IPS DF 6.9 (cell line): ENCODE measurements around the gene PKIB.
"Not testable (repeated sequence)": the region's sequence is repeated elsewhere in the genome, so short reads cannot be mapped to it uniquely, and the experiment has no call there.

Experiments used
- DNase-seq: peaks from one replicate; pipeline ENCODE4 v3.0.0-alpha.2; 2013; ENCODE audit warnings: low read depth, low spot score
- H3K27ac ChIP-seq: one replicate; pipeline ENCODE4 v1.5.1; 2013; ENCODE audit warnings: low read length, control low read depth
- H3K27me3 ChIP-seq: 2 replicates; pipeline ENCODE4 v1.6.1; 2013; ENCODE audit warnings: mild to moderate bottlenecking, low read length; ENCODE audit not compliant: control insufficient read depth, insufficient read depth
- H3K36me3 ChIP-seq: 2 replicates; pipeline ENCODE4 v1.6.1; 2013; ENCODE audit warnings: low read length; ENCODE audit not compliant: control insufficient read depth, insufficient read depth
- H3K4me1 ChIP-seq: 2 replicates; pipeline ENCODE4 v1.6.1; 2013; ENCODE audit warnings: low read length; ENCODE audit not compliant: control insufficient read depth, insufficient read depth
- H3K4me3 ChIP-seq: 2 replicates; pipeline ENCODE4 v1.5.1; 2013; ENCODE audit warnings: mild to moderate bottlenecking, low read length
- H3K9me3 ChIP-seq: 2 replicates; pipeline ENCODE4 v1.6.1; 2013; ENCODE audit warnings: low read length, inconsistent platforms; ENCODE audit not compliant: control insufficient read depth, insufficient read depth
- WGBS: extraction: QIAGEN DNeasy Blood & Tissue Kit; methylation state at CpG from one replicate; pipeline ENCODE4 v1.1.7; 2013; ENCODE audit warnings: mixed read lengths, missing lambda C conversion rate; ENCODE audit not compliant: insufficient read length, insufficient coverage; 5-methylcytosine and 5-hydroxymethylcytosine counted together

PKIB gene

DNA sequence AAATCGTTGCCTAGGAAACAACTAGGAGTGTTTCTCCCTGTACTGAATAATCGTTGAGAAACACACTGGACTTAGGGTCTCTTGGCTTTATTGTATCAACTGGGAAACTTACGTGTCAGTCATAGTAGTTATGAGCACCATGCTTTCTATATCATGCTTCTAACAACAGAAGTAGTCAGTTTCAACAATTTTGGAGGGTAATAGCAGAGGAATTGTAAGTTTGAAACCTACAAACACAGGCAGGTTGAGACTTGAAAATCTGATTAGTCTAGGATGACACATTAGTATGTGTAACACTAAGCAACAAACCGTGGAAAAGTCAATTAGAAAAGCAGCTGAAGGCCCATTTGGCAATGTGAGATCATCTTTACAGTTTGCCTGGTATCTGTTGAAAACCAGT is 125.4 kb downstream of the PKIB start:
- H3K4me1 ChIP-seq: peaks cover 4% of the 10 kb centered on the region
- H3K27ac ChIP-seq: no peak overlapping the region
- WGBS: no CpG with 5 or more reads among the region's 4 CpGs
- no peaks in the 10 kb centered on the region for H3K27me3 ChIP-seq
- DNase-seq: no peak
- no peaks in the 10 kb centered on the region for H3K9me3 ChIP-seq
- H3K4me3 ChIP-seq: no peak overlapping the region
- no peaks in the 10 kb centered on the region for H3K36me3 ChIP-seq

DNA sequence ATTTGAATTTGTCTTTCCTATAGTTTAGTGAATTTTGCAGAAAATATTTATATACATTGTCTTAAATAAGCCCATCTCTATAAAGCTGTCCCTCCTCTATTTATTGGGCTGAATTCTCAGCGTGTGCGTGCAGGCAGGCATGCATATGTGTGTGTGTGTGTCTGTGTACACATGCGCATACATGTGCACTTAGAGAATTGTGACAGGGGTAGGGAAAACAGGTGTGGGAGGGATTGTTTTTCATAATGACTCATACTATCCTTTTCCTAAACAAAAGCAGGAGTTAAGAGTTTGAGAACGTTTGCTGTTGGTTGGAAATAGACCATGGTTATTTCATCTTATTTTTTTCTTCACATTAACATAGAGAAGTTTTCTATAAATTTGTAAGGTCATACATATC is 126.0 kb downstream of the PKIB start:
- peaks cover 4% of the 10 kb centered on the region for H3K4me1 ChIP-seq
- H3K4me3 ChIP-seq: no peak overlapping the region
- H3K27me3 ChIP-seq: no peaks in the 10 kb centered on the region
- H3K36me3 ChIP-seq: no peaks in the 10 kb centered on the region
- no peak overlapping the region for H3K27ac ChIP-seq
- H3K9me3 ChIP-seq: no peaks in the 10 kb centered on the region
- no CpG with 5 or more reads among the region's 4 CpGs for WGBS
- no peak for DNase-seq

DNA sequence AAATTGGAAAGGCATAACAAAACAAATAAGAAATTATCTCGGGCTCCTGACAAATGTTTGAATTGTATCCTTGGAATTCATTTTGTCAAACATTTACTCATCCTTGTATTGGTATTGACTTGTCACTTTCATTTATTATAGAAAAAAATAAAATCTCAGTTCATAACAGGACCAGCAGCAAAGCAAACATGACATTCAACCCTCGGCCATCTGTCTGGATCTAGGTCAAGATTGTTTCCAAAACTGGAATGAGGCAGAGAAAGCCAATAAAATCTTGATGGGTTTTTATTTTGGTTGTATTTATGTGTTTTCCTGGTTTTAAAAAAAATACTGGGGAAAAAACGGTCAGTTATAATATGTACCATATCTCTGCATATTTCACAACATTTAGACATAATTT is 126.4 kb downstream of the PKIB start:
- H3K36me3 ChIP-seq: no peaks in the 10 kb centered on the region
- no peaks in the 10 kb centered on the region for H3K27me3 ChIP-seq
- no peaks in the 10 kb centered on the region for H3K9me3 ChIP-seq
- no peak overlapping the region for H3K27ac ChIP-seq
- WGBS: no CpG with 5 or more reads among the region's 3 CpGs
- DNase-seq: no peak
- H3K4me1 ChIP-seq: peaks cover 4% of the 10 kb centered on the region
- H3K4me3 ChIP-seq: no peak overlapping the region

- WGBS: no CpG with 5 or more reads among the region's 2 CpGs
- no peak for DNase-seq
- no peaks in the 10 kb centered on the region for H3K9me3 ChIP-seq
- H3K4me3 ChIP-seq: no peak overlapping the region
- H3K27me3 ChIP-seq: no peaks in the 10 kb centered on the region
- H3K36me3 ChIP-seq: no peaks in the 10 kb centered on the region
- H3K4me1 ChIP-seq: no peaks in the 10 kb centered on the region
- no peak overlapping the region for H3K27ac ChIP-seq
These were observed 129.9 kb downstream of the PKIB start for GRCh38 chr6:122740091-122740490.

- Histone ChIP-seq H3K4me1 (no peaks in the 10 kb centered on the region), H3K4me3 (no peak overlapping the region), H3K9me3 (no peaks in the 10 kb centered on the region), H3K27ac (no peak overlapping the region), H3K27me3 (no peaks in the 10 kb centered on the region), H3K36me3 (no peaks in the 10 kb centered on the region)
- DNase-seq: no peak
- no CpG with 5 or more reads among the region's 2 CpGs for WGBS
These were observed 130.7 kb downstream of the PKIB start for GRCh38 chr6:122740936-122741335.

GRCh38 chr6:122744247-122744646 is 134.0 kb downstream of the PKIB start:
- DNase-seq, H3K4me1 ChIP-seq, H3K27ac ChIP-seq, H3K36me3 ChIP-seq, H3K9me3 ChIP-seq, H3K27me3 ChIP-seq, H3K4me3 ChIP-seq: not testable (repeated sequence)
- no CpG with 5 or more reads among the region's 8 CpGs for WGBS

DNA sequence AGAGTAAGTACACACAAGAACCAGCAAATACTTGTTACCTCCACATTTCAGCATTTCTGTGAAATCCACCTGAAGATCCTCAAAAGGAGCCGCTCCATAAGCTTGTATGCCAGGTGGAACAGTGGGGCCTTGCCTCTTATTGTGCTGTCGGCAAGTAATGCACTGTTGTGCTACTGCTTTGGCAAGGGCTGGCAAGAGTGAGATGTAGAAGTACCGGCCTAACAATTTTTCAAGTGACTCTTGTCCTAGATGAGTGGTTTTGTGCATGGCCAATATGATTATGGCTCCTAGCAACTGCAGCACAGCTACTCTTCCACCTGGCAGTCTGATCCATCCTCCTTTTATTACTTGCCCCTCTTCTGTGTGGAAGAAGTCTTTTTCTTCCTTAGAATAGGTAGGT is 134.7 kb downstream of the PKIB start:
- WGBS: no CpG with 5 or more reads among the region's 3 CpGs
- H3K4me1 ChIP-seq, DNase-seq, H3K9me3 ChIP-seq, H3K27me3 ChIP-seq, H3K27ac ChIP-seq, H3K36me3 ChIP-seq, H3K4me3 ChIP-seq: not testable (repeated sequence)

DNA sequence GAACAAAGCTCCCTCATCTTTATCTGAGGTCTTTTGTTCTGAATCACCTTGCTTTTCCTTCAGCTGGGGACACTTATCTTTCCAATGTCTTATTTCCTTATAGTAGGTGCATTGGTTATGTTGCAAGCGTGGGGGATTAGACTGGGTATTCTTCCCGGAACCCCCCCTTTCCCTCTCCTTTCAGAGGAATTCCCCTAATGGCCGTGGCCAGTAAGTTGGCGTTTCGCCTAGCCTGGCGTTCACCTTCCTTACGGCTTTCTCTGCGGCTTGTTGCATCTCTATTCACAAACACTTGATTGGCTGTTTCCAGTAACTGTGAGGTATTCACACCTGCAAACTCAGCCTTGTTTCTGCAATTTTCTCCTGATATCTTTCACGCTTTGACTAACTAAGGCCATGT is 136.5 kb downstream of the PKIB start:
- Histone ChIP-seq H3K27ac (no peak overlapping the region), H3K4me1 (no peaks in the 10 kb centered on the region), H3K36me3 (no peaks in the 10 kb centered on the region), H3K27me3 (no peaks in the 10 kb centered on the region), H3K4me3 (no peak overlapping the region), H3K9me3 (no peaks in the 10 kb centered on the region)
- no peak for DNase-seq
- WGBS: no CpG with 5 or more reads among the region's 9 CpGs

DNA sequence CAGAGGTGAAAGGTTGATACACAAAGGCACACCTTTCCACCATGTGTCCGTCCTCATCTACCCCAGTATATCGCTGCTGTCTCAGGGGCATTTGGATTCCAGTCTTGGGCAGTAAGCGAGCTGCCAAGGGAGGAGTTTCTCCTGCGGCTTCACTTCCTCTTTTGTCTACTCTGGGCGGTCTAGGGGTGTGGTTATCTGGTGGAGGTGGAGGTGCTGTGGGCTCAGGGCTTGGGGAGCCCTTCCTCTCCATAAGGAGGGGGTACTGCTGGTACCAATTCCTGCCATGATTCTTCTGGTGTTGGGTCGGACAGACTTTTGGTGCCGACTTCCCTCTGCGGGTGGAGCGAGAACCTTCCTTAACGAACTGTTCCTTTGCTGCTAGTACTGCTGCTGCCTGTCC is 137.4 kb downstream of the PKIB start:
- no peaks in the 10 kb centered on the region for H3K9me3 ChIP-seq
- no peaks in the 10 kb centered on the region for H3K36me3 ChIP-seq
- no peaks in the 10 kb centered on the region for H3K27me3 ChIP-seq
- H3K4me1 ChIP-seq: no peaks in the 10 kb centered on the region
- no peak overlapping the region for H3K4me3 ChIP-seq
- DNase-seq: no peak
- WGBS: no CpG with 5 or more reads among the region's 10 CpGs
- no peak overlapping the region for H3K27ac ChIP-seq

DNA sequence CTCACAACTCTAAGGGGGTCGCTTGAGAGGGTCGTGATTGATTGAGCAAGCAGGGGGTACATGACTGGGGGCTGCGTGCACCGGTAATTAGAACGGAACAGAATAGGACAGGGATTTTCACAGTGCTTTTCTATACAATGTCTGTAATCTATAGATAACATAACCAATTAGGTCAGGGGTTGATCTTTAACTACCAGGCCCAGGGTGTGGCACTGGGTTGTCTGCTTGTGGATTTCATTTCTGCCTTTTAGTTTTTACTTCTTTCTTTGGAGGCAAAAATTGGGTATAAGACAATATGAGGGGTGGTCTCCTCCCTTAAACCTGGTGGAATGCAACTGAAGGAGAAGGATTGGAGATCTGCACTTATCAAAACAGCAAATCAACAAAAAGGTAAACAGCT is 138.7 kb downstream of the PKIB start:
- DNase-seq, H3K4me1 ChIP-seq, H3K4me3 ChIP-seq, H3K9me3 ChIP-seq, H3K36me3 ChIP-seq, H3K27ac ChIP-seq, H3K27me3 ChIP-seq: not testable (repeated sequence)
- no CpG with 5 or more reads among the region's 5 CpGs for WGBS

DNA sequence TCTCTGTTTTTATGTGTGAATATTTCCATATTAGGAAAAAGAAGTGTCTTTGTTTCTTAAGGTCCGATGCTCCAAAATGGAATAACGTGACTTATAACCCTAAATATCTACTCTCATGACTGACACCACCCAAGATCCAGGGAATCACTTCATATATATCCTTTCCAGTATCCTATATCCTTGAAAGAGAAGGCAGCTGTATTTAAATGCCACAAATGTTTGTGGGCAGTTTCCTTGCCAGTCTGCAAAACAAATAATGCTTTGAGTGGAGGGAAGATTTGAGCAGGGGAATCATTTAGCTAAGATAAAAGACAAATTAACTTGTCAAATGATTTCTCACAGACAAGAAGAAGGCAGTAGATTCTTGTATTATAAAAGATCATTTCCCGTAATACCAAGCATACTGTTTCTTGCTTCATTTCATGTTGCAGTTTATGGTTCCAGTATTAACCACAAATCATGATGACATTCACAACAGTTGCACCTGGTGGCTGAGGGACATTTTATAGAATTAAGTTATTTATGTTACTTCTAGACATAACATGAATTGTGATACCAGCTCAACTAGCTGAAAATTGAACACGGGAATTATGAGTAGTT is 139.3 kb downstream of the PKIB start:
- H3K4me1 ChIP-seq: no peaks in the 10 kb centered on the region
- H3K27me3 ChIP-seq: no peaks in the 10 kb centered on the region
- H3K36me3 ChIP-seq: no peaks in the 10 kb centered on the region
- H3K9me3 ChIP-seq: no peaks in the 10 kb centered on the region
- no CpG with 5 or more reads among the region's 4 CpGs for WGBS
- H3K27ac ChIP-seq: no peak overlapping the region
- DNase-seq: no peak
- H3K4me3 ChIP-seq: no peak overlapping the region
